NCI-H2081 (cell line): ENCODE measurements around the gene FAM168A.
A peak's percentile ranks its signal among the peaks of the same experiment; 100 is the strongest.

ENCODE experiments used
- DNase-seq, 2 experiments: peaks; one replicate each; lab custom pipeline; 2025; lab: John Stamatoyannopoulos, UW

Gene FAM168A, protein sequence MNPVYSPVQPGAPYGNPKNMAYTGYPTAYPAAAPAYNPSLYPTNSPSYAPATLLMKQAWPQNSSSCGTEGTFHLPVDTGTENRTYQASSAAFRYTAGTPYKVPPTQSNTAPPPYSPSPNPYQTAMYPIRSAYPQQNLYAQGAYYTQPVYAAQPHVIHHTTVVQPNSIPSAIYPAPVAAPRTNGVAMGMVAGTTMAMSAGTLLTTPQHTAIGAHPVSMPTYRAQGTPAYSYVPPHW

DNA sequence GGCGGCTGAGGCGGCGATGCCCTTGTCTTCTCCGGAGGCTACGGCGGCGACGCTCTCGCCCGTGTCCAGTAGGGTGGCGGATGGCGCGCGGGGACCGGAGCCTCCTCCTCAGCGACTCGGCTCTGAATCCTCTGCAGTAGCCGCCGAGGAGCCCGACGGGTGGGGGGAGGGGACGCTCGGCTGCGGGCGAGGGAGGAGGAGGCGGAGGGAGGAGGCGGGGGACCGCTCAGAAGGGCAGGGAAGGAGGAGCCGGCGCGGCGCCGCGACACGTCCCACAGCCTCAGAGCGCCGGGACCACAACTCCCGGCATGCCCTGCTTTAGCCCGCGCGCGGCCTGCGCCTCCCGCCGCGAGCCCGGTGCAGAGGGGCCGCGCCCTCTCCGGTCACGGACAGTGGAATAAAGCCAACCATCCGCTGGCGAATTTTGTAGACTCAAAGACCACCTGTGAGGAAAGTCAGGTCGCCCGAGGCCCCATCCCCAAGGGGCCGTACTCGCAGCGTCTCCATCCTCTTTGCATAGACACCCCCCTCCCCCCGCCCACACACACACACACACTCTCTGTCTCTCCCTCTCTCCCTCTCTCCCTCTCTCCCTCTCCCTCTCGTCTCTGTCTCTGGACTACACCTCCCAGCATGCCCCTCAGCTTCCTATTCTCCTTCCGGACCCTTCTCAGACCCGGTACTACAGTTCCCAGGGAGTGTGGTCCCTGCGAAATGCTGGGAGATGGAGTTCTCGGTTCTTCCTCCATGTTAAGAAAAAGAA, at the start of gene FAM168A:
FAM168A (minus strand) TSS at position 157 of the 763 bp plus-strand sequence. CDS start 129,638 bp downstream, outside the sequence.
- peak; percentile 97 for DNase-seq

DNA sequence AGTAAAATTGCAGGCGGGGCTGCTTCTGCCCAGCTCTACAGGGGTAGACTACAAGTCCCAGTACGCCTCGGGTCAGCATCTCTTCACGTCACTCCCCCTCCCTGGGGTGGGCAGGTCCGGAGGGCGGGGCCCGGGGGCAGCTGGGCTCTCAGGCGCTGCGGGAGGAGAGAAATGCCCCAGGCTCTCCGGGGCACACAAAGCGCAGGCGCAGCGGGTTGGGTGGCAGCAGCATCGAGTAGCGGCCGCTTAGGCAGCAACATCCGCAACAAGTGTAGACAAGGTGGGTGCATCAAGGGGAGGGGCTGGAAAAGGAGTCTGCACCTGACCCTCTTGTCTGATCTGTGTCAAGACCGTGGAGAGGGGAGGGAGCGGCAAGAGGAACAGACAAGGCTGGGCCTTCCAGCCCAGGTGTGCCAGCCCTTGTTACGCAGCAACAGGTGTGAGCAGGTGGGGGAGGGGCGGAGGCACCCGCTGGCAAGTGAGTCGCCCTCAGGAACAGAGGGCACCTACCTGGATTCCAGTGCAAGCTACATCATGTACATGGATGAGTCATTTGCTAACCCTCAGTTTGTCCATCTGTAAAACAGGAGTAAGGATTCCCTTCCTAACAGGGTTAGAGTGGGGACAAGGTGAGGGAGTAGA, 49.7 kb upstream of the FAM168A start:
- peak; percentile 92 to 94 for DNase-seq

DNA sequence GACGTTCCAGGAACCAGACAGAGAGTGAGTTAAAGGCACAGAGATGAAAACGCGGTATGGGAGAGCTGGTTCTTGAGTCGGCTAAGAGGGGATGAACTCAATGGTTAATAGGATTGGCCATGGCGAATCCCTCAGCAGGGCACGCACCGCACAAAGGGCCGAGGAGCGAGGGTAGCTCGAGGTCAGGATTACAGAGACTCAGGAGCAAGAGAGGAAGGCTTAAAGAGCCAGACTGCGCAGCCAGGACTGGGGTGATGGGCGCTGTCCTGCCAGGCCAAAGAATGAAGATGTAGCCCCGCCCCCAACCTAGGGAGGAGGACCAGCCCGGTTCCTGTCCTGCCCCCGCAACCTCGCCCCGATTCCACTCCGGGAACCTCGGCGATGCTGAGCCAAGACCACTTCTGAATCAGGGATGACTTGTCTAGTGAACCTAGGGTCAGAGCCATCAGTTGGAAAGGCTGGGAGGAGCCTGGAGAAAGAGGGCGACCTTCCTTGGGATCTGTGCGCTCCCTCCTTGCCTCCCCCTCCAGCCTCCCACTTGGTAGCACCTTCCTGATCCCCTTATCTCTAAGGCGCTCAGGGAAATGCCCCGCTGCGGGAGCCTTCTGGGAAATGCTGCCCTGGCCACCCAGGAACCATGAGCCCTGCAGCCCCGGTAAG, 48.2 kb upstream of the FAM168A start, which contains the start of gene PLEKHB1:
PLEKHB1 (plus strand) TSS at position 610 of the 660 bp plus-strand sequence; CDS start at position 638, 28 bp downstream.
- no peak for DNase-seq

DNA sequence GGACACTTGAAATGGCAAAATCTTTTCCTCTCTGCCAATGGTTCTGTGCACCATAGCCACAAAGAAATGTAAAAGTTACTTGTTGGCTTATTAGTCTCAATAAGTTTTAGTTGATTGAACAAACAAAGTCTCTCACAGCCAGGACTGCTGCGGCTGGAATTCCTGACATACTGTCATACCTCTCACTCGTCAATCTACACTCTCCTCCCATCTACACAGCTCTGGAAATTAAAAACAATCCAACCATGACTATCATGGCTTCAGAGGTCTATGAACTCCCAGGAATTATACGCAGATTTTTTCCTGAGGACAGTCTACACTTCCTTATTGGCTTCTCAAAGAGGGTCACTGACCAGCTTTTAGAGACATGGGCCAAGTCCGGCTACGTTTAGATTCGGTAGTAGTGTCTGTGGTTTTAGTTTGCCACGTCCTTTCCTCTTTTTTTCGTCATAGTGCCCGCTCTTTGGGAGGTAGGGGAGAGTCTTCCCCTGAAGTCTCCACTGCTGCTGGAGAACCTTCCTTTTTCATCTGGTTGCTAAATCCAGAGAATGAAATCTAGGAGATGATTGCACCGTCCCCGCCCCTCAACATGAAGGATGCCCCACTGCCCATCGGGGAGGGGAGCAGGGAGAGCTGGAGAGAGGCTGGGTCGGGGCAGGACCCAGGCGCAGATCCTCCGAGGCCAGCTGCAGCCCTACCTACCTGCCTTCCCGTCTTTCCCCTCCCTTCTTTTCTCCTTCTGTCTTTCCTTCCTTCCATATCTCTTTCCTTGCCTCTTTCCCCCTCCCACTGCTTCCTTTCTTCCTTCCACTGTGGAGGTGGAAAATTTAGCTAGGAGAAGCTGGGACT, 47.4 kb upstream of the FAM168A start:
- DNase-seq = no peak

DNA sequence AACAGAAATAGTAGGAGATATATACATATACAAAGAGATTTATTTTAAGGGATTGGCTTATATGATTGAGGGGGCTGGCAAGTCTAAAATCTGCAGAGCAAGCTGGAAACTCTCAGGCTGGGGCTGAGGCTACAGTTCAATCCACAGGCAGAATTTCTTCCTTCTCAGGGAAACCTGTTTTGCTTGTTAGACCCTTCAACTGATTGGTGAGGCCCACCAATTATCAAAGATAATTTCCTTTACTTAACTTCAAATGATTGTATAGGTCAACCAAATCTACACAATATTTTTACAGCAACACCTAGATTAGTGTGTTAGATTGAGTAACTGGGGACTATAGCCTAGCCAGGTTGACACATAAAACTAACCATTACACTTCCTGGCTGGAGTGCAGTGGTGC, 43.8 kb upstream of the FAM168A start:
- DNase-seq = no peak

DNA sequence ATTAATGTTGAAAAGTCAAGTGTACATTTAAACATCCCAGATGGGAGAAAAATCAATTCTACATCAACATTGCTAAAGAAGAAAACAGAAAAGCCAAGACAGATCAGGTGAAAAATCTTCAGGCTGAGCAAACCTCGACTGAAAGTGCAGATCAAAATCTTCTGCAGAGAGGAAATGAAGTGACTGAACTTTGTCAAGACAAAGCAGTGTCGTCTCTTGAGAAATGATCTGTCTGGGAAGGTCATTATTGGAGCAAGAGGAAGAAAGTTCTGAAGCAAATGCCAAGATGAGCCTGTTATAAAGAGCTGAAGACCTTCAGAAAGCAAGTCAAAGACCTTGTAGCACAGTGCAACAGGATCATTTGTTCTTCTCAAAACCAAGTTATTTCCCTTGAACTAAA, 42.7 kb upstream of the FAM168A start:
- no peak for DNase-seq

DNA sequence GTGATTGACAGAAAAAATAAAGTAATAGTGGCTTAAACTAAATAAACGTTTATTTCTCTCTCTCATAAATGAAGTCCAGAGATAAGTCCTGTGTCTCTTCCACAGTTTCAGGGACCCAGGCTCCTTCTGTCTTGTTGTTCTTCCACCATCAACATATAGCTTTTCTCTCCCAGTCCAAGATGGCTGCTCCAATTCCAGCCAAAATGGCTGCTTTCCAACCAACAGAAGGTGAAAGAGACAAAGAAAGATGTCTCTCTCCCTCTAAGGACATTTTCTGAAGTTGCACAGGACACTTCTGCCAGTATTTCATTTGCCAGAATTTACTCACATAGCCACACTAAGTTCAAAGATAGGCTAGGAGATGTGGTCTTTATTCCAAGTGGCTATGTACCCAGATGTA, 39.1 kb upstream of the FAM168A start:
- DNase-seq = no peak

DNA sequence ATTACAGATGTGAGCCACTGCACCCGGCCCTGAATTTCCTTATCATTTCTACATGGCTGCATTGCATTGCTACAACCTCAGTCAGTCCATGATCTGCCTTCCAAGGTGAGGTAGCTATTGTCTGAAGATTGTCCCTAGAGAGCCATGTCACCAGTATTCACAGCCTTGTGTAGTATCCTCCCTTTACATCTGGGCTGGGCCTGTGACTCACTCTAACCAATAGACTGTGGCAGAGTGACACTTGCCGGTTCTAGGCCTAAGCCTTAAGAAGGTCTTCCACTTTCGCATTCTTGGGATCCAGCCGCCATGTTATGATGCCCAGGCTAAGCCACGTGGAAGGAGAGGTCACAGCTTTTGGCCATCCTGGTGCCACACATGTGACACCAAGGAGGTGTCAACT, 38.3 kb upstream of the FAM168A start:
- no peak for DNase-seq

DNA sequence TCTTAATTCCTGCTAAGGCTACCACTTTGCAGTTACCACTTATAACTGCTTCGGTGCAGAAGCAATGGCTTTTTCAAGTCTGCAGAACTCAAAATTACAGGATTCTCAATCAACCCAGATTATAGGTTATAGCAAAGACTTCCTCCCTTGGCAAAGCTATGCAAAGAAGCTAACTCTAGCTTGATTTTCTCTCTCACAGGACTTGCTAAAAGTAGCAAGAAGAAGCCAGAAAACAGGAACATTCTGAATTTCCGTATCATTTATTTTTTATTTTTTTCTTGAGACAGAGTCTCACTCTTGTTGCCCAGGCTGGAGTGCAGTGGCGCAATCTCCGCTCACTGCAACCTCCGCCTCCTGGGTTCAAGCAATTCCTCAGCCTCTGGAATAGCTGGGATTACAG, 37.8 kb upstream of the FAM168A start:
- DNase-seq = no peak

DNA sequence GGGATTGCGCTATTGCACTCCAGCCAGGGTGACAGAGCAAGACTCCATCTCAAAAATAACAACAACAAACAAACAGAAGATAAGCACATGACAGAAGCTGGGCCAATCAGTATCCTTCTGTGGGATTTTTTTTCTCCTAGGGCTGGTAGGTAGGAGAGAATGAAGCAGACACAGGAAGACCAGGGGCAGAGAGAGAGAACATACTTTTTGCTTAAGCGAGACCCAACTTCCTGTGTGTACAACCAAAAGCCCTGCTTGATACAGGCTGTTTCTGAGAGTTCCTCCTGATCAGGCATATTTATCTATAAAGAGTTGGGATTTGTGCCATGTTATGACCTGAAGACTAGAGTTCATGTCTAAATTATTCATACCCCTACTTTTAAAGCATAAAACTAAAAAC, 36.1 kb upstream of the FAM168A start:
- DNase-seq = no peak

DNA sequence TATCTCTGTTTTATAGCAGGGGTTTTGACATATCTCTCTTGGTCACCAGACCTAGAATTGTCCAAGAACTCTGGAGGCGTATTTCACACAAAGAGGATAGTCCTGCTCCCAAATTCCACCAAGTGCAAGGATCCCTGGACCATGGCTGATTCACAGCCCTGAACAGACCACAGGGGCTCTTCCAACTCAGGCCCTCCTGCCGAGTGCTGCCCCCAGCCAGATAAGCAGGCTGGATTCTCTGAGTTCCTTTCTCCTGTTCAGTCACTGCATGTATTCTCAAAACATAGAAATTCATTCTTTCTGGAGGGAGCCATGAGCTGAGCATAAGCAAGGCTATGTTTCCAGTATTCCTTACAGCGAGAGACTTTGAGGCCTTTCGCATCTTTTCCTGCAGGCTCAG, 35.1 kb upstream of the FAM168A start:
- DNase-seq = no peak

DNA sequence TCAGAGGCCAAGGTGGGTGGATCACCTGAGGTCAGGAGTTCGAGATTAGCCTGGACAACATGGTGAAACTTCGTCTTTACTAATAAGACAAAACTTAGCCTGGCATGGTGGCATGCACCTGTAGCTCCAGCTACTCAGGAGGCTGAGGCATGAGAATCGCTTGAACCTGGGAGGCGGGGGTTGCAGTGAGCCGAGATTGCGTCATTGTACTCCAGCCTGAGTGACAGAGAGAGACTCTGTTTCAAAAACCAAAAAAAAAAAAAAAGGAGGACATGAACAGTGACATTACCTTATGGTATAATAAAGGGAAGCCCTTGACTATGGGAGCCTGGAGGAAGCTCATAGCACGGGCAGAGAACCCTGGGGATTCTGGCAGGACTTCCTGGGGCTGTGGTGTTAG, 32.0 kb upstream of the FAM168A start:
- DNase-seq = no peak

DNA sequence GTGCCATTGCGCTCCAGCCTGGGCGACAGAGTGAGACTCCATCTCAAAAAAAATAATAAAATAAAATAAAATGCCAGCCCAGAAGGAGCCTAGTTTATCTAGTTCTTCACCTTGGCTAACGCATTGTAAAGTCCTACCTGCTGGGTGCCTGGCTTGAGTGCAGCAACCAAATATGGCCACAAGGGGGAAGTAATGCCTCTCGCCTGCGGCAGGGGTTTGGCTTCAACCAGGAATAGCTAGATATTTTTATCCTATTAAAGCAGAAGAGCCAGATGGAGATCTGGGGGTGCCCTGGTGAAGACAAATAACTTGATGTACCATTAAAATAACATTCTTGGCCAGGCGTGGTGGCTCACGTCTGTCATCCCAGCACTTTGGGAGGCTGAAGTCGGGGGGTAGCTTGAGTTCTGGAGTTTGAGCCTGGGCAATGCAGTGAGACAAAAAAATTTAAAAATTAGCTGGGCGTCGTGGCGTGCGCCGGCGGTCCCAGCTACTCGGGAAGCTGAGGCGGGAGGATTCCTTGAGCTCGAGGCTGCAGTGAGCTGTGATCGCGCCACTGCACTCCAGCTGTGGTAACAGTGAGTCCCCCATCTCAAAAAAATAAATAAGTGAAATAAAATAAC, 27.9 kb upstream of the FAM168A start:
- DNase-seq = peak; percentile 69 to 77

DNA sequence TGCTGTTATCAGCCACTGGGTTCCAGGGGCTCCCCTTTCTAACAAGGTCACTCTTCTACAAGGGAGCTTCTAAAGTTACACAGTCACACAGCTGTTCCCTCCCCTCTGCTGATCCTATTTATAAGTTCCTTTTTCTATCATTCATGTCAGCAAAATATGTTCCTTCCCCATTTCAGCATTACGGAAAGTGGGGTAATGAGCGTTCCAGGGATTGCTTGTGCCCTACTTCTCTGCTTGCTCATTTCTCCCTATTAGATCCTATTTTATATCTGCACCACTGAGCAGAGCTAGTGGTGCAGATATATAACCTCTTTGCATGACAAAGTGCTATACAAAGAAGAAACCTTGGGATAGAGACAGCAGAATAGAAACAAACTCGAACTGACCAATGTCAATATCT, 25.8 kb upstream of the FAM168A start:
- DNase-seq = no peak

DNA sequence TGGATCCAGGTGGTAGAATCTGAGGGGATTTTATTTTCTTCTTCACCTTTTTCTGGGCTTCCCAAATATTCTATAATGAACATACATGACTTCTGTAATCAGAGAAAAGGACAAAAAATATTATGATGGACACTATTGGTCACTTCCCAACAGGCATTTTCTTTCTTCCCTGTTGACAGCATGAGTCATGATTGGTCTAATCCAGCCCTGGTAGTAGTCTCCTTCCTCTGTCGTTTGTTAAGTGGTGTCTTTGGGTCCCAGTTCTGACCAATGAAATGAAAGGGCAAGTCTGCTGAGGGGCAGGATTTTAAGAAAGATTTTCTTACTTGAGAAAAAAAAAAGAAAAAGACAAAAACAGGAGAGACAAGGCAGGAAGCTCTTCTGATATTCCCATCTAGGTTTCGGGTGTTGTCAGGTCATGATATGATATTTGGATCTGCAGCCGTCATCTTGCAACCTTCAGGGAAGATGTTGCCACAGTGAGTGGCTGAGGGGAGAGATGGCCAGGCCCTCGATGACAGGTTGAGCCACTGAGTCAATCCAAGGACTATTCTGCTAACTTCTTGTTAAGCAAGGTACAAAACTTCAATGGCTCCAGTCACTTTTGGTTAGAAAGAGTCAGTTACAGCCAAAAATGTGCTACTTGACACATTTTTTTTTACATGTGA, 25.1 kb upstream of the FAM168A start:
- DNase-seq = no peak

DNA sequence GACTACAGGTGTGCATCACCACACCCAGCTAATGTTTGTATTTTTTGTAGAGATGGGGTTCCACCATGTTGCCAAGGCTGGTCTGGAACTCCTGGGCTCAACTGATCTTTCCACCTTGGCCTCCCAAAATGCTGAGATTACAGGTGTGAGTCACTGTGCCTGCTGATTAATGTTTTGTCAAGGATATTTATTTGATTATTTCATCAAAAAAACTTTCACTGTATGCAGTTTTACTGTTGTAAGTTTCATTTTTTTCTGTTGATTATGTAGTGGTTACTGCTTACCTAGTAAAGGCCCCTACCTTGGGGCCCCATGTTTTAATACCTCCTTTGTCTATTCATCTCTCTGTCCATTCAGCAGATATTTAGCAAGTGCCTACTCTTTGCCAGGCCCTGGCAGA, 16.7 kb upstream of the FAM168A start:
- no peak for DNase-seq

DNA sequence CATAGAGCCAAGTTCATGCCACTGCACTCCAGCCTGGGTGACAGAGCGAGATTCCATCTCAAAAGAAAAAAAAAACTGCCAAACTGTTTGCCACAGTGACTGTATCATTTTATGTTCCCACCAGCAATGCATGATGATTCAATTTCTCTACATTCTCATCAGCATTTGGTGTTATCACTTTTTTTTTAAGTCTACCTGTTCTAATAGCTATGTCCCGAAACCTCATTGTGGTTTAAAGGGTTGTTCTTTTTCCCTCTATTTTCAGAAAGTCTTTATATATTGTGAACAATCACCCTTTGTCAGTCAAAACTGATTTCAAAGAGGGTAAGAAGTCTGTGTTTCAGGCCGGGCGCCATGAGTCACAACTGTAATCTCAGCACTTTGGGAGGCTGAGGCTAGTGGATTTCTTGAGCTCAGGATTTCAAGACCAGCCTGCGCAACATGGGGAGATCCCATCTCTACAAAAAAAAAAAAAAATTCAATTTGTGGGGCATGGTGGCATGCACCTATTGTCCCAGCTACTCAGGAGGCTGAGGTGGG, 14.8 kb upstream of the FAM168A start:
- no peak for DNase-seq

DNA sequence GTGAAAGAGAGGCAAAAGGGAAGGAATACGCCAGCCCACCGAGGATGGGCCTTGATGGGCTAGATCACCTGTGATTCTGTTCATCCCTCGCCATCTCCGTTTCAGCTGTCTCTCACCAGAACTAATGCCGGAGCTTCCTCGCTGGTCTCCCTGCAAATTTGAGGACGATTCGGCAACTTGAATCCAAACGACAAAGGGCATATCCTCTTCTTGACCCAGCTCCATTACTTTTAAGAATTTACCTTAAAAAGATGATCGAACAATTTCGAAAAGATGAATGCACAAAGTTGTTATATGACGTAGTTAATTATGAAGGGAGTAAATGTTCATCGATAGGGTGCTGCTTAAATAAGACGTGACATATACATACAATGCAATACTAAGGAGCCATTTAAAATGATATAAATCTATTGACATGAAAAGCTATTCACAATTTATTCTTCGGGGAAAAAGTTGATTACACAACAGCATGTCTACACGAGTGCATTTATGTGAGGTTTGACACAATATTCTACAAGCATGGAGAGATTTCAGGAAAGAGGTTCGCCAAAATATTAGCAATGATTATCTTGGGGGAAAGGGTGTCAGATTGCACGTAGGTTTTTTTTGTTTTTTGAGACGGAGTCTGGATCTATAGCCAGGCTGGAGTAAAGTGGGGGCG, 937 bp upstream of the FAM168A start:
- no peak for DNase-seq

DNA sequence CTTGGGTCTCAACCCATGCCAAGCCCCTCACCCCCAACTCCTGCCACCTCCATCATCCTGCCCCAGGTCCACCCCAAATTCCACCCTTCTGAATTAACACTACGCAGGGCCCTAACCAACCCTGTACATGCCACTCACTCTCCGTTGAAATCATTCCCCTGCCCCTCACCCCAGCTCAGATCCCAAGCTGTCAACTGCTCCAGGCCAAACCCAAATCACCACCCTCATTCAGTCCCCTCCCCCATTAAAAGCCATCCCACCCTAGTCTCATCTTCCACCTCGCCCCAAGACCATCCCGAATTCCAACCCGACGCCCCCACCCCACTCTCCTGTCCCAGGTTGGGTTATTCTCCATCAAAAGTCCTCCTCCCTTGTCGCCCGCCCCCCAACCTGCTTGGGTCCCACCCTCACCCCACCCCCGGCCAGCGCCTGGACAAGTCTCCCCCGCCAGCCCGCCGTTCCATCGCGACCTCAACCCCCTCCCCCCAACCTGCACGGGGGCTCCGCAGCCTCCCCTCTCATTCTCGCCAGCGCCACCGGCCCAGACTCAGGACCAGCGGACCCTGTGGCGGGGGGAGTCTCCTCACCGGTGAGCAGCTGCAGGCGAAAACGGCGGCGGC, 466 bp downstream of the FAM168A start:
- no peak for DNase-seq
